ENCODE measurements around the gene LRP3. TPM values are rescaled to one million over a fixed set of nuclear protein-coding genes. Genes with fewer than 3 reads are reported as not detected.

Gene LRP3
- total and polyA plus RNA-seq, 8 donors = 18.1 to 33.5 (median 25.2) TPM

GRCh38 chr19:33192010-33192409, 2.1 kb upstream of the LRP3 start:
- TF ChIP-seq CTCF (IDR thresholded peaks at IDR 0.05) = no peak
- no peak for ATAC-seq
- no peaks in the 10 kb centered on the region for H3K36me3 ChIP-seq
- peaks cover 3 to 32% of the 10 kb centered on the region in 2 donors for H3K4me1 ChIP-seq
- peak in 1 of 4 donors; percentile 6 for DNase-seq
- peaks cover 0 to 43% of the 10 kb centered on the region in 2 donors for H3K27me3 ChIP-seq
- intact Hi-C loops (cut with DNase I) = no loop called here
- no peak overlapping the region for H3K4me3 ChIP-seq
- no peak overlapping the region for H3K27ac ChIP-seq
- H3K9me3 ChIP-seq = no peaks in the 10 kb centered on the region

GRCh38 chr19:33193269-33193864, 763 bp upstream of the LRP3 start:
- no peaks in the 10 kb centered on the region for H3K9me3 ChIP-seq
- H3K4me3 ChIP-seq = no peak overlapping the region
- H3K27ac ChIP-seq = no peak overlapping the region
- no peak for TF ChIP-seq CTCF (IDR thresholded peaks at IDR 0.05)
- DNase-seq (peak in 1 of 4 donors; percentile 19), ATAC-seq (no peak)
- intact Hi-C loops (cut with DNase I) = no loop called here
- H3K27me3 ChIP-seq = peaks cover 0 to 43% of the 10 kb centered on the region in 2 donors
- no peaks in the 10 kb centered on the region for H3K36me3 ChIP-seq
- peaks cover 3 to 27% of the 10 kb centered on the region in 2 donors for H3K4me1 ChIP-seq

- Histone ChIP-seq H3K9me3 (no peaks in the 10 kb centered on the region), H3K36me3 (no peaks in the 10 kb centered on the region), H3K4me1 (peaks cover 3 to 32% of the 10 kb centered on the region in 2 donors), H3K4me3 (peak overlapping the region; percentile 46 to 56), H3K27me3 (peaks cover 0 to 43% of the 10 kb centered on the region in 2 donors), H3K27ac (no peak overlapping the region)
- no peak for TF ChIP-seq CTCF (IDR thresholded peaks at IDR 0.05)
- DNase-seq (peak in 1 of 4 donors; percentile 85), ATAC-seq (peak; percentile 10)
- intact Hi-C loops (cut with DNase I) = no loop called here
Observed at GRCh38 chr19:33194532-33194885, 379 bp downstream of the LRP3 start.

- Histone ChIP-seq H3K36me3 (no peaks in the 10 kb centered on the region), H3K9me3 (no peaks in the 10 kb centered on the region), H3K4me3 (peak overlapping the region; percentile 46 to 56), H3K27ac (no peak overlapping the region), H3K27me3 (peaks cover 0 to 43% of the 10 kb centered on the region in 2 donors), H3K4me1 (peaks cover 3 to 38% of the 10 kb centered on the region in 2 donors)
- peak; percentile 78 for ATAC-seq
- intact Hi-C loops (cut with DNase I) = no loop called here
- TF ChIP-seq CTCF (IDR thresholded peaks at IDR 0.05) = no peak
- DNase-seq = peak in 2 of 4 donors; percentile 41 to 86
Observed at GRCh38 chr19:33194886-33195644, 935 bp downstream of the LRP3 start.

GRCh38 chr19:33195645-33196347, 1.7 kb downstream of the LRP3 start:
- Histone ChIP-seq H3K9me3 (no peaks in the 10 kb centered on the region), H3K36me3 (no peaks in the 10 kb centered on the region), H3K4me3 (peak overlapping the region; percentile 46 to 56), H3K27ac (no peak overlapping the region), H3K4me1 (peaks cover 3 to 44% of the 10 kb centered on the region in 2 donors), H3K27me3 (peaks cover 0 to 43% of the 10 kb centered on the region in 2 donors)
- ATAC-seq = no peak
- DNase-seq = peak in 1 of 4 donors; percentile 70
- no peak for TF ChIP-seq CTCF (IDR thresholded peaks at IDR 0.05)
- intact Hi-C loops (cut with DNase I) = no loop called here

Data from left lung (tissue), 10 donors.